Islet of Langerhans (tissue), 1 donor: ENCODE results near the gene LPCAT1.
"Not testable (repeated sequence)": the region's sequence is repeated elsewhere in the genome, so short reads cannot be mapped to it uniquely, and the experiment has no call there.

ENCODE experiments used
- FAIRE-seq: peaks from one replicate; lab custom pipeline; 2011; peaks lifted over from hg19 to GRCh38; lab: Jason Lieb, UNC

Gene LPCAT1

GRCh38 chr5:1442222-1443145 lies 81.3 kb downstream of the LPCAT1 start:
- no peak for FAIRE-seq

DNA sequence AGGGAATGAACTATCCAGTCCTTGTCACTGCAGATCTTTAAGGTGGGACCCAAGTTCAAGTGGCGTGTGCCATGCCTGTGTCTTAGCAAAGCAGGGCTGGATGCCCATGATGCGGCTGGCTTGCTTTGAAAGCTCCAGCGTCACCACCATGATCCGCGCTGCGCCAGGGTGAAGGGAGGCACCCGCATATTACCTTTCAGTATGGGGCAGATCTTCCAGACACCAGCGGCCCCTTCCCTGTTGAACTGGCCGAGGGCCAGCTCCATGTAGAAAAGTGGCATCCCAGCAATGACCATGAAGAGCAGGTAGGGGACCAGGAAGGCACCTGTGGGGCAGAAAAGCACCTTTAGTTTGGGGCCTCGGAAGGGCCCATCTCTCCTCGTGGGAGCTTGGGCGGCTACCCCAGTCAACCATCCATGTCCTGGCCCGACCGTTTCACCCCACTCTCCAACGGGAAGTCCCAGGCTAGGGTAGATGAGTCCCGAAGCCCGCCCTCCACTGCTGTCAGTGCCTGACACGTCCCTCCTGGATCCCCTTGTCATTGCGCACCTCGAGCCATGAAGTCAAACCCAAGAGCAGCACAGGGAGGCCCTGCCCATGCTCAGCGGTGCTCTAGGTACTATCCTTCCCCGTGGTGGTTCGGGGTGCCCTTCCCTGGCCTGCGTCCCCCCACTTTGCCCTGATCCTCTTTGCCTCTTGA lies 82.4 kb downstream of the LPCAT1 start:
- no peak for FAIRE-seq

GRCh38 chr5:1440098-1440493 lies 83.7 kb downstream of the LPCAT1 start:
- FAIRE-seq, result no peak

DNA sequence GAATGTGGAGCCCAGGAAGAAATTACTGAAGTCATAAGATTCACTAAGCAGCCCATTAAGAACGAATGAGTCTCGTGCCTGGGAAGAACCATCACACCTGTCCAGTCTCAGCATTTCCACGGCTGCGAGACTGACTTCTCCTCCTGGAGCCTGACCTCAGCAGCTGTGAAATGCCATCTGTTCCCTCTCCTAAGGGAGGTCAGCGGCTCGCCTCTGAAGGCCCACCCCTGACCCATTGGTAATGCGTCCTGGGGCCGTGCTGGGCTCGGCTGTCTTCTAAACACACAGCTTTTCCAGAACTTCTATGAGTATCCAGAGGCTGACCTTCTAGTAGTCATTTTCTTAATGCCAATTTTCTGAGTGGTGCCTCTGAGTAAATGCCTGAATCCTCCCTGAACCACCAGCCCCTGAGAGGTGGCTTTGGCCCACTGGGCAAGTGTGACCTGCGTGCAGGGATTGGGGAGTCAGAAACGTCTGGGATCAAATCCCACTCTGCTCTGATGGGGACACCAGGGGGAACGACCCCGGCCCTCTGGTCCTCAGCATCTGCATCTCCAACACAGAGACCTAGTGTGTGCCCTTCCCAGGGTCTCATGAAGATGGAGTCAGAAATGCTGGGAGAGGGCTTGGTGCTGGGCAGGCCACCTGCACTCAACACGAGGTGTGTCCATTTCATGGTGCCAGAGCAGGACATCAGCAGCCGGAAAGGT lies 84.2 kb downstream of the LPCAT1 start:
- no peak for FAIRE-seq

- FAIRE-seq, result no peak
Measured at GRCh38 chr5:1438871-1439270, 84.9 kb downstream of the LPCAT1 start.

- no peak for FAIRE-seq
Measured at GRCh38 chr5:1437876-1438559, 85.7 kb downstream of the LPCAT1 start.

- no peak for FAIRE-seq
Measured at GRCh38 chr5:1437226-1437829, 86.4 kb downstream of the LPCAT1 start.

GRCh38 chr5:1436681-1437080 lies 87.1 kb downstream of the LPCAT1 start:
- FAIRE-seq, result no peak

- no peak for FAIRE-seq
Measured at GRCh38 chr5:1436036-1436435, 87.7 kb downstream of the LPCAT1 start.

DNA sequence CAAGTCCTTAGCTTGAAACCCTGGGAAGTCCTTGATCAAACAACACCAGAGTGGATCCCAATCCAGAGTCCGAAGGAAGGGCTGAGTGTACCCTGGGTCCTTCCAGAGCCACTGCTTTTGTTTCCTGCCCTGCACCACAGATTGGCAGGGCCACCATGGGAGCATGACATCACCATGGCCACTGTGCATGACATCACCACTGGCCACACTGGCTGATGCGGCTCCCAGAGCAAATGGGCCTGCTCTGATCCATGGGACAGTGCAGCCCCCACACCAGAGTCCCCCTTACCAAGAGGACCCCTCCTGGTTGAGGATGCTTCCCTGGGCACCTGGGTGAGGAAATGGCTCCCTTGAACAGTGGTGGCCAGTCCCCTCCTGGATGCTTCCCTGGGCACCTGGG lies 88.4 kb downstream of the LPCAT1 start:
- FAIRE-seq, result no peak

DNA sequence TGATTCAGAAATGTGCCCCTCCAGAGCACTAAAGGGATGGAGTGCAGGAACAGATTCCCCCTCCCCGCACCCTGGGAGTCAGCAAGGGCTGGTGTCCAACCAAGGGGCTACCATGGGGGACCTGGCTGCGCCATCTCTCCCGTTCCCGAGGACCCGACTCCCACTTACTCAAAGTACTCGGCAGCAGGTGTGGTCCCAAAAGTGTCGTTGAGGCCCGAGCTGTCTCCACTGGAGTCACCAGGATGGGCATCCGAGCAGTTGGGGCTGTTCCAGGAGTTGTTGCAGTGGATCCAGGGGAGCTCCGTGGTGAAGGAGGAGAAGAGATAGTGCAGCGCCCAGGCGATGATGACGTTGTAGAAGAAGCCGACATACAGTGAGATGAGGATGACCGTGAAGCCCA lies 91.5 kb downstream of the LPCAT1 start:
- FAIRE-seq, result no peak

DNA sequence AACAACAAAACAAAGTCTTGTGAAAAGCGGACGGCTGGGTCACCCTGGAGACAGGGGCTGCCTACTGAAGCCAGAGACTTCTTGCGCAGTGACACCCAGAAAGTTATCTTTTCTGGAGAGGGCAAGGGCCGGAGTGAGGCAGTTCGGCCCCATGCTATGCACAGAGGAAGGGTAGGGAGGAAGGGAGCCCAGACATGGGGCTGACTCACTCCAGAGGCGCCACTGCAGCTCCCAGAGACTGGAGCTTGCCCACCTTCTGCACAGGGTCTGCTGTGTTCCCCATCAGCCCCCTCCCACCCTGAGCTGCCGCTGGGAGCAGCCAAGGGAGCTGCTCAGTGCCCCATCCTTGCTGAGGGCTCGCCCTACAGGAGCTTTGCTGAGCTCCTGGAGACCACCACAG lies 91.9 kb downstream of the LPCAT1 start:
- no peak for FAIRE-seq

- FAIRE-seq, result no peak
Measured at GRCh38 chr5:1431021-1431811, 92.5 kb downstream of the LPCAT1 start.

DNA sequence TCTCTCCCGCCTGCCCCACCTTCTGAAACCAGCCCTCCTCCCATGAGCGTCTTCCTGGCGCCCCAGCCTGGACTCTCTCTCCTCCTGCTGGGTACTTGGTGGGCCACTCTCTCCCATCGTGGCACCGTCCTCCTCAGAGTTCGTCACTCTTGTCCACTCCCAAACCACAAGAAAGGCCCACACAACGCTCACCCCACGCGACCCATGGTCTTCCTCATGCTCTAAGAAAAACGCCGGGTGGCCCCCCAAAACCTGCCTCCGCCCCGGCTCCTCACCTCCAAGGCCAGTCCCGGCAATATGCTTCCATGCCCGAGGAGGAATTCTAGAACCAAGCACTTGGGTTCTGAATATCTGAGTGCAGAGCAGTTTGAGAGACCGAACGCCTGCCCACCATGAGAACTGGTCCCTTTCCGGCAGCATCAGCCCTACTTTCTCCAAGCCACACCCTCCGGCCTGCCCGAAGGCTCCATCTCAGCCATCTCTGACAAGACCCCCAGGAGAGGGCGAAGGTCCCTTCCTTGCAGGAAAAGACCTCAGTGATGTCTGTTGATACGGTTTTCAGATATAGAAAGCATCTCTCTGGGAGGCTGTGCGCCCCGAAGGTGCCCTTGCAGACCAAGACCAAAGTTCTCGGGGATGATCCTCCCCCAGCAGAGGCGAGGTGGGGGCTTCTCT lies 93.5 kb downstream of the LPCAT1 start:
- FAIRE-seq, result no peak

- no peak for FAIRE-seq
Measured at GRCh38 chr5:1429496-1429895, 94.3 kb downstream of the LPCAT1 start.

DNA sequence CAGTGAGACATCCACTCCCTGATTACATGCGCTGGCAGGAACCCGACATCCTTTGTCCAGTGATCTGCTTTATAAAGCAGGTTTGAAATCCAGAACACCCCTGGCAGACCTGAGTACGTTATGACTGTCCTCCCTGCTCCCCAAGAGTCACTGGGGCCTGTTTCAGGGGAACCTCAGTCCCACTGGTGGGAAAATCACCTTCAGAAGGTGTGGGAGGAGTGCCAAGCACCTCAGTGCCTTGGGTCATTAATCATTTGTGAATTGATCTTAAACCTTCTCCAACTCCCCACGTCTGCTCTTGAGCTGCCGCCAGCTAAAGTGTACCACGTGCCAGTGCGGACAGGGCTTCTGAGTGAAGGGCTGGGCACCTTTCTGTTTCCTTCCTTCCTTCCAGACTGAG lies 94.7 kb downstream of the LPCAT1 start:
- FAIRE-seq, result no peak

DNA sequence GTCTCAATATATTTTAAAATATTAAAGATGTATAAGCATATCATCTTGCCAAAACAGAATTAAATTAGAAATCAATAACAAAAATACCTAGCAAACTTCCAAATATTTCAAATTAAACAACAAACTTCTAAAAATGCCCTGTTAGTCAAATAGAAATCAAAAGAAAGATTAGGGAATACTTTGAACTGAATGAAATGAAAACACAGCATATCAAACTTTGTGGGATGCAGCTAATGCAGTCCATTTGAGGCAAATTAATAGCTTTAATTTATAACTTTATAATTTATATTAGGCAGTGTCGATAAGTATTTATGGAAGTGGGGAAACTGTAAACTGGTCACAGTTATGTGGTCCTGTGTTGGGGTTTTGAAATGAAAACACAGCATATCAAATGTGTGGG lies 95.7 kb downstream of the LPCAT1 start:
- FAIRE-seq, result no peak

DNA sequence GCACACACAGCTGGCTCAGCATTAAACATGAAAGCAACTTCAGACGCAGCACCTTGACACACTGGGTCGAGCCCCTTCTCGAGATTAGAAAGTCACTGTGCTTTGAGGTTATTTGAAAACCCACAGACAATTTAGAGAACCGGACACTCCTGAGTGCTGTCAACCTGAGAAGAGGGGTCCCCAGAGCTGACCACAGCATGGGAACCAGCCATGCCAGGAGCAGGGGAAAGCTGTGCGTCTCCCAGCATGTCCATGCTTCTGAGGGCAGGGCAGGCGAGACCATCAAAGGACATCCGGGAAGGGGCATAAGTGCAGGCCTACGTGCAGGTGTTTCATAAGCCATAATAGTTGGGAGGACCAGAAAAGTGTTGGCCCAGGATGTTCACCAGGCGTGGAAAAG lies 99.0 kb downstream of the LPCAT1 start:
- no peak for FAIRE-seq

- FAIRE-seq, result no peak
Measured at GRCh38 chr5:1423901-1424603, 99.7 kb downstream of the LPCAT1 start.

DNA sequence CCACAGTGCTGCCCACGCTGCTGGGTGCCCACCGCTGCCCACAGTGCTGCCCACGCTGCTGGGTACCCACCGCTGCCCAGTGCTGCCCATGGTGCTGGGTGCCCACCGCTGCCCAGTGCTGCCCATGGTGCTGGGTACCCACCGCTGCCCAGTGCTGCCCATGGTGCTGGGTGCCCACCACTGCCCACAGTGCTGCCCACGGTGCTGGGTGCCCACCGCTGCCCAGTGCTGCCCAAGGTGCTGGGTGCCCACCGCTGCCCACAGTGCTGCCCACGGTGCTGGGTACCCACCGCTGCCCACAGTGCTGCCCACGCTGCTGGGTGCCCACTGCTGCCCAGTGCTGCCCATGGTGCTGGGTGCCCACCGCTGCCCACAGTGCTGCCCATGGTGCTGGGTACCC lies 101.2 kb downstream of the LPCAT1 start:
- not testable (repeated sequence) for FAIRE-seq
